Fibroblast of upper back skin (primary cell): ENCODE data around the gene ETV6.

Experiments used
- DNase-seq: peaks from one replicate; pipeline ENCODE4 v3.0.0-alpha.2; 2013

The ETV6 gene

GRCh38 chr12:11697131-11697530 is 47.7 kb downstream of the ETV6 start:
- DNase-seq: no peak

GRCh38 chr12:11697670-11698387 is 48.4 kb downstream of the ETV6 start:
- peak; percentile 67 for DNase-seq

GRCh38 chr12:11698729-11699128 is 49.3 kb downstream of the ETV6 start:
- no peak for DNase-seq

GRCh38 chr12:11701433-11701832 is 52.0 kb downstream of the ETV6 start:
- DNase-seq: no peak

GRCh38 chr12:11702959-11703358 is 53.5 kb downstream of the ETV6 start:
- no peak for DNase-seq

- DNase-seq: no peak
Measured at GRCh38 chr12:11703378-11703777, 53.9 kb downstream of the ETV6 start.

- no peak for DNase-seq
Measured at GRCh38 chr12:11704089-11704488, 54.6 kb downstream of the ETV6 start.

GRCh38 chr12:11705010-11705409 is 55.5 kb downstream of the ETV6 start:
- DNase-seq: peak; percentile 85

GRCh38 chr12:11706509-11707379 is 57.3 kb downstream of the ETV6 start:
- no peak for DNase-seq

GRCh38 chr12:11707535-11707934 is 58.1 kb downstream of the ETV6 start:
- no peak for DNase-seq

- DNase-seq: no peak
Measured at GRCh38 chr12:11709513-11709912, 60.0 kb downstream of the ETV6 start.

GRCh38 chr12:11710431-11710830 is 61.0 kb downstream of the ETV6 start:
- DNase-seq: no peak

- DNase-seq: no peak
Measured at GRCh38 chr12:11710906-11711305, 61.4 kb downstream of the ETV6 start.

GRCh38 chr12:11711651-11712327 is 62.3 kb downstream of the ETV6 start:
- DNase-seq: peak; percentile 54

- no peak for DNase-seq
Measured at GRCh38 chr12:11712491-11712890, 63.0 kb downstream of the ETV6 start.

GRCh38 chr12:11713202-11713601 is 63.7 kb downstream of the ETV6 start:
- DNase-seq: no peak

GRCh38 chr12:11714626-11715025 is 65.2 kb downstream of the ETV6 start:
- DNase-seq: no peak

GRCh38 chr12:11715621-11716020 is 66.1 kb downstream of the ETV6 start:
- no peak for DNase-seq

- peak; percentile 79 for DNase-seq
Measured at GRCh38 chr12:11716794-11717518, 67.5 kb downstream of the ETV6 start.

GRCh38 chr12:11717519-11717961 is 68.1 kb downstream of the ETV6 start:
- no peak for DNase-seq

- no peak for DNase-seq
Measured at GRCh38 chr12:11718105-11718504, 68.6 kb downstream of the ETV6 start.

- DNase-seq: peak; percentile 81
Measured at GRCh38 chr12:11718768-11719253, 69.3 kb downstream of the ETV6 start.

GRCh38 chr12:11719678-11720099 is 70.2 kb downstream of the ETV6 start:
- peak; percentile 97 for DNase-seq
